NB4 (cell line): ENCODE results near the gene NDUFS1.

Experiments used
- MYC ChIP-seq: IDR thresholded peaks from 2 replicates; pipeline ENCODE4 v1.6.1; 2011; ENCODE audit warnings: low read depth, low read length
- POLR2A ChIP-seq: IDR thresholded peaks from 2 replicates; pipeline ENCODE4 v1.6.1; 2011; ENCODE audit warnings: mild to moderate bottlenecking; ENCODE audit not compliant: insufficient read length; ENCODE audit errors: extremely low read depth
- TF ChIP-seq, protein P1 (sequence below): IDR thresholded peaks from one replicate; pipeline ENCODE4 v1.5.1; 2012; ENCODE audit warnings: low read depth, low read length
- TF ChIP-seq, protein P2 (sequence below): IDR thresholded peaks from 2 replicates; pipeline ENCODE4 v1.6.1; 2011; ENCODE audit warnings: low read depth, low read length

DNA sequence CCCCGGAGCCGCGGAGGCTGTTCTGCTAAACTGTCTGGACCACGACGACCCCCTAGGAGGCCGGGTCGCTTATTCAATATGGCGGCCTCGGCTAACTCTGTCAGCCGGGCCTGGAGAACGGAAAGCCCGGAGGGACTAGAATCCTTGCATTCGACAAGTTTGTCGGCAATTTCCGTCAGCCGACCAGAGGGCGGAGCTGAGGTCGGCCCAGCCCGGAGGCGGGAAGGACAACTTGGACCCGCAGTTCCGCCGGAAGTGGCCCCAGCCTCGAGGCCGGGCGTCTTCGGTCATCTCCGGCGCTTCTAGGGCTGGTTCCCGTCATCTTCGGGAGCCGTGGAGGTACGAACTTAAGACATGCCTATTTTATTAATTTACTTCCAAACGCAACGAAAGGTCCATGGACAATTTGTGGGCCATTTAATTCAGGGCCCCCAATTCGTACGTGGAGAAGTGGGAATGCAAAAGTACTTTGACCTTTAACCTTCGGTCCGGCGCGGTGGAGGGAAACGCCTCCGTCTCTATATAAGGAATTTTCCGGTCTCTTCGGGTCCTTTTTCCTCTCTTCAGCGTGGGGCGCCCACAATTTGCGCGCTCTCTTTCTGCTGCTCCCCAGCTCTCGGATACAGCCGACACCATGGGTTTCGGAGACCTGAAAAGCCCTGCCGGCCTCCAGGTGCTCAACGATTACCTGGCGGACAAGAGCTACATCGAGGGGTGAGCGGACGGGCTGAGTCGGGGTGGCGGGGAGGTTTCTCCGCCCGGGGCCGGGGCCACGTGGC lies at the start of gene NDUFS1, which contains the start of gene EEF1B2:
- TF ChIP-seq, protein P1, sequence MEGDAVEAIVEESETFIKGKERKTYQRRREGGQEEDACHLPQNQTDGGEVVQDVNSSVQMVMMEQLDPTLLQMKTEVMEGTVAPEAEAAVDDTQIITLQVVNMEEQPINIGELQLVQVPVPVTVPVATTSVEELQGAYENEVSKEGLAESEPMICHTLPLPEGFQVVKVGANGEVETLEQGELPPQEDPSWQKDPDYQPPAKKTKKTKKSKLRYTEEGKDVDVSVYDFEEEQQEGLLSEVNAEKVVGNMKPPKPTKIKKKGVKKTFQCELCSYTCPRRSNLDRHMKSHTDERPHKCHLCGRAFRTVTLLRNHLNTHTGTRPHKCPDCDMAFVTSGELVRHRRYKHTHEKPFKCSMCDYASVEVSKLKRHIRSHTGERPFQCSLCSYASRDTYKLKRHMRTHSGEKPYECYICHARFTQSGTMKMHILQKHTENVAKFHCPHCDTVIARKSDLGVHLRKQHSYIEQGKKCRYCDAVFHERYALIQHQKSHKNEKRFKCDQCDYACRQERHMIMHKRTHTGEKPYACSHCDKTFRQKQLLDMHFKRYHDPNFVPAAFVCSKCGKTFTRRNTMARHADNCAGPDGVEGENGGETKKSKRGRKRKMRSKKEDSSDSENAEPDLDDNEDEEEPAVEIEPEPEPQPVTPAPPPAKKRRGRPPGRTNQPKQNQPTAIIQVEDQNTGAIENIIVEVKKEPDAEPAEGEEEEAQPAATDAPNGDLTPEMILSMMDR: no peak
- peak; percentile 48 for TF ChIP-seq POLR2A
- TF ChIP-seq, protein P2, sequence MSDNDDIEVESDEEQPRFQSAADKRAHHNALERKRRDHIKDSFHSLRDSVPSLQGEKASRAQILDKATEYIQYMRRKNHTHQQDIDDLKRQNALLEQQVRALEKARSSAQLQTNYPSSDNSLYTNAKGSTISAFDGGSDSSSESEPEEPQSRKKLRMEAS: peak; percentile 83
- TF ChIP-seq MYC: peak; percentile 90
